Motor neuron (in vitro differentiated cells): ENCODE results near the gene IP6K3. TPM values are rescaled to one million over a fixed set of nuclear protein-coding genes. Genes with fewer than 3 reads are reported as not detected.

Experiments used
- ATAC-seq, 8 experiments: fragments of 200-7000 bp; cut with Tn5 transposase; replicated peaks in 6 of 8; 2 replicates each; pipeline ENCODE4 v1.8.0; 2021; ENCODE audit warnings: mild to moderate bottlenecking in 8 of 8, moderate library complexity in 8 of 8
- H3K27ac ChIP-seq, 2 donors: fragments of 250-450 bp; sonication (Bioruptor Pico); 2 replicates each; pipeline ENCODE4 v1.9.0; 2021; ENCODE audit warnings: antibody characterized with exemption in 2 of 2, mild to moderate bottlenecking in 2 of 2, moderate library complexity in 1 of 2
- H3K4me1 ChIP-seq, 2 donors: fragments of 250-450 bp; sonication (Bioruptor Pico); replicated peaks in 1 of 2; 2 replicates each; pipeline ENCODE4 v1.6.1; 2021; ENCODE audit warnings: antibody characterized with exemption in 2 of 2, mild to moderate bottlenecking in 2 of 2, moderate library complexity in 1 of 2
- H3K4me3 ChIP-seq, 5 donors: fragments of 250-450 bp; sonication (Bioruptor Pico); 2 replicates each; pipeline ENCODE4 v1.9.0; 2021; ENCODE audit warnings: antibody characterized with exemption in 5 of 5, mild to moderate bottlenecking in 5 of 5, moderate library complexity in 4 of 5
- WGBS, 10 experiments: fragments of 450-650 bp; shearing (Covaris generic); methylation state at CpG; one replicate each; pipeline ENCODE4 v1.0.0; 2022; 5-methylcytosine and 5-hydroxymethylcytosine counted together
- in situ Hi-C, 9 experiments: fragments of 400-800 bp; cut with MboI; loops; one replicate each; pipeline ENCODE4 v1.15.0; 2021; ENCODE audit warnings: low sequenced_read_pairs in 9 of 9, low pct_unique_long_range_greater_than_20kb in 2 of 9; ENCODE audit not compliant: unreplicated experiment in 9 of 9
- total RNA-seq, 8 experiments: library from RNA; unstranded; fragments of 300-600 nt; gene quantifications; 2 replicates each; pipeline versions ENCODE4 v1.2.3 to v1.2.4, GENCODE V29; 2022

The IP6K3 gene
- total RNA-seq, 8 experiments from 2014 or later: 0.11 to 3.7 (median 0.63) TPM

DNA sequence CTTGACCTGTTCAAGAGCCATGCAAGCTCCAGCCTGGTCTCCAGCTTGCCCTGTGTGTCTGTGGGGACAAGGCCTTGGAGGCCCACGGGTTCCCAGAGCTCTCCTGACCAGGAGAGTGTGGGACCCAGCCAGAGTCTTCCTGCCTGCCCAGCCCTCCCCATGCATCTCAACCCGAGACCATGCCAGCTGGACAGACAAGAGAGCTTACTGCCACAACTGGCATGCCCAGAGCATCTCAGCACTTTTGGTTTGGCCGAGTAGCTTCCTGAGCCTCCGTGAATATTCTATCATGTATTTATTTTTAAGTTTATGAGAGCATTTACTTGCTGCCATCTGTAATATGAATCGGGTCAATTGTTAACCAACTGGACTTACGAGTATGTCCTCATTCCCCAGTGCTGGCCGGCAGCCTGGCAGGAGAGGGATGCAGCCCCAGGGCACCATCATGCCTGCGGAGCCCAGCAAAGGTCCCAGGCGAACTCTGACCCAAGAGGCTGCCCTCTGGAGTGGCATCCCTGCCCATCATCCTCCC lies 14.9 kb downstream of the IP6K3 start:
- in situ Hi-C loops: no loop called here
- Histone ChIP-seq H3K4me3 (no peak overlapping the region), H3K4me1 (peaks cover 13 to 29% of the 10 kb centered on the region in 2 donors), H3K27ac (no peak overlapping the region)
- no peak for ATAC-seq
- WGBS, 10 experiments: 51 to 100% (median 70%) methylated on average over 1 to 8 of the region's 9 CpGs; no CpG with 5 or more reads in 3 of the 10 experiments

DNA sequence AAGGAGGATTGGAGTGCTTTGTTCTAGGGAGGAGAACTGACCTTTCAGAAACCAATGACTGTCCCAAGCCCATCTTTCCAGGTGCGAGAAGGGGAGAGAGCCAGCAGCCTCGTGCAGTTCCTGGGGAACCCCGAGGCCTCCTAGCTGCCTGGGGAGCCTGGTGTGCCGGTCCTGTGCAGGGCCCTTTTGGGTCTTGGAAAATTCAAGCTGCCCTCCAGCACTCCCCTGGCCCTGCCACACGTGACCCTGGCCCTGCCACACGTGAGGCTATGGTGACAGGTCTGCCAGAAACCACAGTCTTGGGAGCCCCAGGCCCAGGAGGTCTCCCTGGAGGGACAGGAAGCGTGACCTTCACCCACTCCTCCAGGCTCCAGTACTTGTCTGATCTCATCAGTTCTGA lies 15.7 kb downstream of the IP6K3 start:
- no peak overlapping the region for H3K4me3 ChIP-seq
- 49 to 100% (median 60%) methylated on average over 1 to 3 of the region's 7 CpGs; no CpG with 5 or more reads in 5 of the 10 experiments for WGBS, 10 experiments
- no peak overlapping the region for H3K27ac ChIP-seq
- peaks cover 13 to 29% of the 10 kb centered on the region in 2 donors for H3K4me1 ChIP-seq
- no peak for ATAC-seq
- in situ Hi-C loops: no loop called here

DNA sequence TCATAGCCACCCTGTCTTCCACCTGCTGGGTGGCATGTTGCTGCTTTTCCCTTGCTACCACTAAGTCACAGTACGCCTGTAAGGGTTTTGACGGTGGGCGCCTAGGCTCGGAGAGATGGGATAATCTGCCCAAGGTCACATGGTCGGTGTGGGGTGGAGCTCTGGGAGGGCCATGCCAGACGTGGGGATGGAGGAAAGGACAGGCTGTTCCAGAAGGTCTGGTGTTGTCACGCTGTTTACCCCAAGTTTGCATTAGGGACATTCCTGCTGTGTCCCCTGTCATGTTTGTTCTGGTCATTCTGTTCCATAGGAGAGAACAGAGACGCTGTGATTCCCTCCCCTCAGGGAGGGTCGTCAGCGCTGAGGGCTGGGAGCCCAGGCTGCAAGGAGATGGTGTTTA lies 16.1 kb downstream of the IP6K3 start:
- Histone ChIP-seq H3K4me3 (no peak overlapping the region), H3K27ac (no peak overlapping the region), H3K4me1 (peaks cover 13 to 31% of the 10 kb centered on the region in 2 donors)
- no peak for ATAC-seq
- in situ Hi-C loops: no loop called here
- 40 to 100% (median 100%) methylated on average over 1 to 2 of the region's 10 CpGs; no CpG with 5 or more reads in 5 of the 10 experiments for WGBS, 10 experiments

DNA sequence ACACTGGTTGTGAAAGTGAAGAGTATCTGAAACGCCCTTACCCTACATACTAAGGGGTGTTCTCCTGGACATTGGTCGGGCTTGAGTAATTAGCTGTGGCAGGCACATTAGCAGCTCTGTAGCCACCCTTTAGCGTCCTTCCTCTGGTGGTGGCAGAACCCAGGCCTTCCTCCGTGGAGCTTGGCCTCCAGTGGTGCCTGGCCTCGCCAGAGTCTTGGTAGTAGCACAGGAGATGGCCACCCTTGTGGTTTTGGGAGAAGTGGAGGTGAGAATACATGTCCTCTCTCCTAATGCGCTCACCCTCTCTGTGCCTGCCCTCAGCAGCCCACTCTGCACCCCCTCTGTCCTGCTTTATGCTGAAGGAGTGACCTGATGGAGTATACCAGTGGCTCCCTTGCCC lies 17.6 kb downstream of the IP6K3 start:
- ATAC-seq: no peak
- no peak overlapping the region for H3K4me3 ChIP-seq
- H3K27ac ChIP-seq: no peak overlapping the region
- H3K4me1 ChIP-seq: peaks cover 13 to 43% of the 10 kb centered on the region in 2 donors
- in situ Hi-C loops: no loop called here
- WGBS, 10 experiments: 70 to 81% (median 73%) methylated on average over 3 to 5 of the region's 6 CpGs; no CpG with 5 or more reads in 7 of the 10 experiments

DNA sequence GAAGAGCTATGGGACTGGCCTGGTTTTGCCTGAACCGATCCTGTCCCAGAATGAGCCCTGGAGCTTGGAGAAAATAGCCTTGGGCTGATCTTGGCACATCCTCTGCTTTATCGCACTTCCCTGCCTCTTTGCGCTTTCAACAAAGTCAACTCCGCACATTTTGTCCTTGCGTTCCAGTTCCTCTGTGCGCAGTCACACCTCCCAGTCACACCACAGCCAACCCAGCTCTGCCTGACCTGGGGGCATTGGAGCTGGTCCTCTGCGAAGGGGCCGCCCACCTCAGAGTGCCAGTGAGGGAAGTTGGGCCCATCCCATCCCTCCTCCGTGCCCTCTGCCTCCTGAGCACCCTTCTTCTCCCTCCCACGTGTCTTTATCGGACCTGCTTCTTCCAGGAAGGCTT lies 18.3 kb downstream of the IP6K3 start:
- in situ Hi-C loops: no loop called here
- ATAC-seq: no peak

DNA sequence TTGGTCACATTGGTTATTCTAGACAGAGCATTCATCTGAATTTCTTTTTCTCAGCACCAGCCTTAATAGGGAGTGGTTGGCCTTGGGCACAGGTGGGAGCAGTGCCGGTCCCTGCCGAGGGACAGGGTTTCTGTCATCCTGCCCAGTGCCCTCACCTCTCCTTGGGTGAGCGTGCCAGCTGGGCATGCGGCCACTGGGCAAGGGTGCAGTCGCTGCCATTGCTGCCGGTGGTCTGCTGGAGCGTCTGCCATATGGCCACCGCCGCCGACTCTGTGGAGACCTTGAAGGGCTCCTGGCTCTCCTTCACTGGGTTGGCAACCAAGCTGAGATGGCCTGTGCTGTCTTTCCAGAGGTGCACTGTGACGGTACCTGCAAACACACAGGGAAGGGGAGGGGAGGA lies 18.8 kb downstream of the IP6K3 start:
- ATAC-seq: no peak
- Histone ChIP-seq H3K4me3 (no peak overlapping the region), H3K27ac (no peak overlapping the region), H3K4me1 (peaks cover 6 to 36% of the 10 kb centered on the region in 2 donors)
- in situ Hi-C loops: no loop called here
- 20 to 100% (median 54%) methylated on average over 1 to 2 of the region's 11 CpGs; no CpG with 5 or more reads in 6 of the 10 experiments for WGBS, 10 experiments

More for the DNA sequence above, 18.3 kb downstream of the IP6K3 start:
- H3K4me1 ChIP-seq: peaks cover 11 to 41% of the 10 kb centered on the region in 2 donors
- H3K4me3 ChIP-seq: no peak overlapping the region
- WGBS, 10 experiments: 75 to 100% (median 88%) methylated on average over 2 to 8 of the region's 11 CpGs; no CpG with 5 or more reads in 3 of the 10 experiments
- H3K27ac ChIP-seq: no peak overlapping the region

DNA sequence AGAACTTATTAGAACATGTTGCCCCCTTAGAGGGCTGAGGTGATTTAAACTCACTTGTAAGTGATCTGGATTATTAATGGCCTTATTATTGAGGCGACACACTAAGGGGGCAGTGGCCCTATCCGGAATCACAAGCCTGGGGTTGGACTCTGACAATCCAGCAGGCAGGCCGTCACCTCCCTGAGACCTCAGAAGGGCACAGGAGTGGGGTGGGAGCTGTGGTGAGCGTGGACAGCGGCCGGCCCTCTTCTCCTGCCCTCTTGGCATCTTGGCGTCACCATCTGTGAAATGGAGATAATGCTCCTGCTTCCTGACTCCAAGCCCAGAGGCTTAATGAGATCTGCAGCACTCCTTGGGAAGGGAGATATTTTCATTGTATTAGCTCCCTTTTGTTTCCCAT lies 19.6 kb downstream of the IP6K3 start:
- WGBS, 10 experiments: 40 to 100% (median 90%) methylated on average over 1 to 6 of the region's 7 CpGs; no CpG with 5 or more reads in 3 of the 10 experiments
- Histone ChIP-seq H3K27ac (no peak overlapping the region), H3K4me3 (no peak overlapping the region), H3K4me1 (peaks cover 0 to 30% of the 10 kb centered on the region in 2 donors)
- in situ Hi-C loops: no loop called here
- ATAC-seq: no peak

DNA sequence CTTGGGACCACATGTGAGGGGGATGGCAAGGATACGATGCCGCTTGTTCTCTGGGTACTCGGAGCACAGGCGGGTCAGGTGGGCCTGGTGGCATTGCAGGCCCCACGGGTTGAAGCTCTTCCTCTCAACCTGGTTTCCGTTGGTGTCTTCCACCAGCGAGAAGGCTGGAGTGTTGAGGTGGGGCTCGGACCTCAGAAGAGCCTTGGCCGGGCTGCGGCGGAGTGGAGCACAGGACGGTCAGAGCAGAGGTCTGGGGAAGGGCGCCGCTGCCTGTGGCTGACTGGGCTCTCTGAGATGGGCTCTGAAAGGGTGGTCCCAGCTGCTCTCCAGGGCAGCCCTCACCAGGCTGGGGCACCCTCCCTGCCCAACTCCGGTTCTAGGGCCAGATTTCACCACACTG lies 20.0 kb downstream of the IP6K3 start:
- Histone ChIP-seq H3K27ac (no peak overlapping the region), H3K4me1 (peaks cover 0 to 30% of the 10 kb centered on the region in 2 donors), H3K4me3 (no peak overlapping the region)
- ATAC-seq: no peak
- in situ Hi-C loops: no loop called here
- 75 to 100% (median 92%) methylated on average over 2 to 11 of the region's 15 CpGs; no CpG with 5 or more reads in 4 of the 10 experiments for WGBS, 10 experiments

DNA sequence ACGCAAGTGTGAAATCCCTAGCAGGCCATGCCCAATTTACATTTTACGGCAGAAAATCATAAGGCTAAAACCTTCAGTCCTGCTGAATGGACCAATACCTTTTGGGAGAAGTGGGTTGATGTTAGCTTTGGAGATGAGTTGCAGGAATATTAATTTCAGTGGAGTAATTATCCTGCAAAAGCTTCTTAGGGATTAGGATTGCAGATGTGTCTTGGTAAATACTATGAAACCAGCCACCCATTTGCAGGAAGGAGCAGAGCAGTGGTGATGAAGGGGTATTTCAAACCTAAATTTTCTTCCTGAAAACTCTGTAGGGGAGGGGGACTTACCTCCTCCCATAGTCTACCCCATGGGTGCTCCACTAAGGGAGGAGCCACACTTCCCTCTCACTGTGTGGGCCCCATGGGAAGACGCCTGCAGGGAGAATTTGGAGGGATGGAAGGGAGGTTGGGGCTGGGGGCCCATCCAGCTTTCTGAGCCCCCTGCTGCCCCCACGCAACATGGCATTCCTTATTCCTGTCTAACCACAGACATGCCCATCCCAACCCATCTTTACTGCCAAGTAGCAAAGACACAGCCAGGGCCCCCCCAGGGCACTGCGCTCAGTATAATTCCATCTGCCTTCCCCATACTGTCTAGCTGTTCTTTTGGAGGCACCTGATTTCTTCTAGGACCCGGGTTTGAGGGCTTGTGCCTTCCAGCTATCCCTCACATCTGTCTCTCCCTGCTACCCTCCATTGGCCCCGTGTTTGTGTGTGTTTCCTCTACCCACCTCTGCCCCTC lies 20.6 kb downstream of the IP6K3 start:
- Histone ChIP-seq H3K27ac (no peak overlapping the region), H3K4me1 (peaks cover 0 to 30% of the 10 kb centered on the region in 2 donors), H3K4me3 (no peak overlapping the region)
- WGBS, 10 experiments: 17 to 100% (median 87%) methylated on average over 1 to 4 of the region's 7 CpGs; no CpG with 5 or more reads in 3 of the 10 experiments
- in situ Hi-C loops: no loop called here
- no peak for ATAC-seq

DNA sequence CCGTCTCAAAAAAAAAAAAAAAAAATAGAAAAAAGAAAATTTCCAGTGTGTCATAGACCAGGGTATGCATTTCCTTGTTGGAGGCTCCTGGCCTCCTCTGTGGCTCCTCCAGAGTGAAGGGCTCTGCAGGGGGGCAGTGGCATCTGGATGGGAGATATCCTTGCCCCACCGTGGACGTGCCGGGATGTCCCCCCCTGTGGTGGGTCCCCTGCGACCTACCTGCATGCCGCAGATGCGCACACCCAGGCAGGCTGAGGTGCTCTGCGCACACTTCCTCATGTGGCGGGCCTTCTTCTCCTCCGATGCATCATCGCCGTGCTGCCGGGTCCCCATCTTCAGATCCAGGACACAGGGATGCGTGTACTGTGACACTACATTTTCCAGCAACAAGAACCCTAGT lies 21.5 kb downstream of the IP6K3 start:
- H3K4me3 ChIP-seq: no peak overlapping the region
- WGBS, 10 experiments: 76 to 96% (median 90%) methylated on average over 1 to 10 of the region's 14 CpGs; no CpG with 5 or more reads in 5 of the 10 experiments
- in situ Hi-C loops: no loop called here
- no peak for ATAC-seq
- peaks cover 0 to 28% of the 10 kb centered on the region in 2 donors for H3K4me1 ChIP-seq
- no peak overlapping the region for H3K27ac ChIP-seq

DNA sequence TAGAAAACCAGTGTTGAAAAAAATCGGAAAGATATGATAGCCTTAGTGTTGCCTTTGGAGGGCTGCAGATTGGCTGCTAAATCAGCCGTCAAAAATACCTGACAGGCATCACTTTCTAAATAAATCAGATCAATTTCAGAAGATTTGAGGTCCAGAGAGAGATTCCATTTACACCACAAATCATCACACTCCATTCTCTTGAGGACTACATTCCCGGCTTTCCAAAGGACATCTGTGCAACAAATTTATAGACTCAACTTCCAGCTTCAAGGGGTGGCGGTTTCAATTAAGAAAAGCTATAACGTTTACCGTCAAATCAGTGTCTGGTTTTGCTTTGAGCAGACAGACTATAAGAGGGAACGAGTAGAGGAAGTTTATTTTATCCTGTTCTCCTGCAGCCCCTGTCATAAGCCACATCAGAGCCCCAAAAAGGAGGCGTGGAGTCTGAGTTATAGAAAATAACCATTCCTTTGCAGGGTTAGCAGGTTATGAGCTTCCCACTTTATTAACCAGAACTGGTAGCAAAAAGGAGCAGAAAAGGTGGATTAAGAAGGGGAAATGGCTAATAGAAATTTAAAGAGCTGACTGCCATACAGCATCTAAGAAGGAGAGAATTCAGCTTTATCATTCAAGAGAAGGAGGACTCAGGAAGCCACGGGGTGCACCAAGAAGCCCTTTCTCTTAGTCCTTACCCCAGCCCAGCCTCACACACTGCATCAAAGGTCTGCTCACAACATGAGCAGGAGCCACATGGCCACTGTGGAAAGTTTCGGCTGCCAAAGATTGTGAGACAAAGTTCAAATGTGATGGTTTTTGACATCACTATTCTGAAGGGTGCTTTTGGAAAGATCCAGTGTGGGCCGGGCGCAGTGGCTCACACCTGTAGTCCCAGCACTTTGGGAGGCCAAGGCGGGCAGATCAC lies 22.3 kb downstream of the IP6K3 start:
- H3K4me1 ChIP-seq: peaks cover 0 to 22% of the 10 kb centered on the region in 2 donors
- H3K27ac ChIP-seq: no peak overlapping the region
- H3K4me3 ChIP-seq: no peak overlapping the region
- WGBS, 10 experiments: 14 to 90% (median 65%) methylated on average over 2 to 11 of the region's 13 CpGs
- in situ Hi-C loops: loop anchor here in 1 of 9 experiments (25.0 kb wide), 1 partner anchor 438 kb away; no protein-coding TSS in a partner anchor
- ATAC-seq: no peak

DNA sequence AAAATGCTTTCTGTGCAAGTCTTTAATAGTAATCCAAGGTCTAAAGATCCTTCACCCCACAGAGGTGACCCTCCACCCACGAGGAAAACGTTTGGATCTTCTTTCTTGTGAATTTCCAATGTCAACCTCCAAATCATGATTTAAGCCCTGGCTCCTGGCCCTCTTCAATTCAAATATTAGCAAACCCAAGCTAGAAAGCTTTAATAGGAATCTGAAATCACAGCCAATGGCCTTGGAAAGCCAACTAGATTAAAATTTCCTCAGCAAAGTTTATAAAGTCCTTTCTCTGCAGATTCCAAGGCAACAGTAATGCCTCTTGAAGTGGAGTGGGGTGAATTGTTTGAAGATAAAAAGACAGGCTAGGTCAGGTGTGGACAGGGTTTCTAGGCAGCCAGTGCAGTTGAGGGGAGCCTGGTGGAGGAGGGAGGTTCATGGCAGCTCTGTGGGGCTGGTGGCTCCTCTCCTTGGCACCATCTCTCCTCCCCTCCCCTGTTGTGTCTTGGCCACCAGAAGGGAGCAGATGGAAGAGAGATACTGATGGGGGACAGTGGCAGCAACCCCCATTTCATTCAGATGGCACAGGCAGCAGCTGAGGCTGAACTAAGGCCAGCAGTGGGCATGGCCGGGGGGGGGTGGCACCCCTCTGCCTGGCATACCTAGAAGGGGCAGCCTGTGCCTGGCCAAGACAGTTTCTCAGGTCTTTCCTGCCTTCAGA lies 23.2 kb downstream of the IP6K3 start:
- in situ Hi-C loops: loop anchor here in 1 of 9 experiments (25.0 kb wide), 1 partner anchor 439 kb away; no protein-coding TSS in a partner anchor
- 0 to 79% (median 23%) methylated on average over 1 to 2 of the region's 3 CpGs for WGBS, 10 experiments
- Histone ChIP-seq H3K4me1 (peaks cover 2 to 25% of the 10 kb centered on the region in 2 donors), H3K27ac (no peak overlapping the region), H3K4me3 (no peak overlapping the region)
- peak in 1 of 8 experiments; percentile 56 for ATAC-seq
